Measurements from ENCODE around the gene TTC4.

TTC4 gene, protein sequence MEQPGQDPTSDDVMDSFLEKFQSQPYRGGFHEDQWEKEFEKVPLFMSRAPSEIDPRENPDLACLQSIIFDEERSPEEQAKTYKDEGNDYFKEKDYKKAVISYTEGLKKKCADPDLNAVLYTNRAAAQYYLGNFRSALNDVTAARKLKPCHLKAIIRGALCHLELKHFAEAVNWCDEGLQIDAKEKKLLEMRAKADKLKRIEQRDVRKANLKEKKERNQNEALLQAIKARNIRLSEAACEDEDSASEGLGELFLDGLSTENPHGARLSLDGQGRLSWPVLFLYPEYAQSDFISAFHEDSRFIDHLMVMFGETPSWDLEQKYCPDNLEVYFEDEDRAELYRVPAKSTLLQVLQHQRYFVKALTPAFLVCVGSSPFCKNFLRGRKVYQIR

DNA sequence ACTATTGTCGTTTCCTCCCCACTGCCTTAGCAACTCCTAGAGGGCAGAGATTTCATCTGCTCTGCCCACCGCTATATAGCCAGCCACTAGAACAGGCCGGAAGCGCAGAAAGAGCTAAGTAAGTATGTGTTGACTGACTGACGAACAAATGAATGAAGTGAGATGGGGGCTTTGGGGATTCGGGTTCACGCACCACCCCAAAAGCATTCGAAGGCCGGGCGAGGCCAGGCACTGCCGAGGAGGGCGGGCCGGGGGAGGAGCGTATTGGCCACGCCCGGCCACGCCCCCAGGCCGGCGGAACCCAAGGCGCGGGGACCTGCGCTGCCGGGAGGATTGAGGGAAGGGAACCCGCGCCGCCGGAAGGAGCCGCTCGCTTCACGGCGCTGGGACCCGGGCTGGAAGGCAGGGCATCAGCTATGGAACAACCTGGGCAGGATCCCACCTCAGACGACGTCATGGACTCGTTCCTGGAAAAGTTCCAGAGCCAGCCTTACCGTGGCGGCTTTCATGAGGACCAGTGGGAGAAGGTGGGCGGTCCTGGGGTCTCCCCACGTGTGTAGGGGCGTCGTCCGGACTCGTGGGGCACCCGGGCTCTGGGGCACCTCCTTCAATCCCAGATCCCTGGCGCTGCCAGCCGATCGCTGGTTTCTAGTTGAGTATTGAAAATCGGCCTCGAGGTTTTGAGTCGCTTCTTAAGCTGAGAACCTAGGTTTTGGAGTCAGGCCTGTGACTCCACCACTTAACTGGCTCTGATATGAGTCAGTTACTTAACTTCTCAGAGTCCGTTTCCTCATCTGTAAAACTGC is at the start of gene TTC4:
Gene TTC4, plus strand, starts transcription at position 369 of the 806 bp plus-strand sequence. Its CDS starts 48 bp downstream, at position 417.
- peak; percentile 90 for DNase-seq (ENCODE audit: low spot score)

DNA sequence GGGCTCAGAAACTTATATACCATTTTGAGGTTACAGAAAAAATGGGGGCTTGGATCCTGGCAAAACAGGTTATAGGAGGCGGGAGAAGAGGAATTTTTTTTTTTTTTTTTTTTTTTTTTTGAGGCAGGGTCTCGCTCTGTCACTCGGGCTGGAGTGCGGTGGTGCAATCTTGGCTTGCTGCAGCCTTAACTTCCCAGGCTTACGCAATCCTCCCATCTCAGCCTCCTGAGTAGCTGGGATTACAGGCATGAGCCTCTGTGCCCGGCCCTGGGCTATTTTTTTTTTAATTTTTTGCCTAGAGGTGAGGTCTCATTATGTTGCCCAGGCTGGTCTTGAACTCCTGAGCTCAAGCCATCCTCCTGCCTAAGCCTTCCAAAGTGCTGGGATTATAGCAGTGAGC is 49.3 kb upstream of the TTC4 start:
- no peak for DNase-seq (ENCODE audit: low spot score)

DNA sequence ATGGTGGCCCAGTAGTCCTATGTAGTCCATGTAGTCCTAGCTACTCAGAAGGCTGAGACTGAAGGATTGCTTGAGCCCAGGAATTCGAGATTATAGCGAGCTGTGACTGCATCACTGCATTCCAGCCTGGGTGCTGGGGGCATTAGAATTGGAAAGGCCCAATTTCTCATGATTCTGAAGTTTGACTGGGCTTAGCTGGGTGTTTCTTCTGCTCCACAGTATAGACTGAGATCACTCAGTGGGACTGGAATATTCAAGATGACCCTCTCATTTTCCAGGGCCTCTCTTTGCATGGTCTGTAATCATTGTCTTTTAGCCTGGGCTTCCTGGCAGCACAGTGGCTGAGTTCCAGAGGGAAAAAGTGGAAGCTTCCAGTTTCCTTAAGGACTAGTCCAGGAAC is 47.9 kb upstream of the TTC4 start:
- DNase-seq (ENCODE audit: low spot score): no peak

DNA sequence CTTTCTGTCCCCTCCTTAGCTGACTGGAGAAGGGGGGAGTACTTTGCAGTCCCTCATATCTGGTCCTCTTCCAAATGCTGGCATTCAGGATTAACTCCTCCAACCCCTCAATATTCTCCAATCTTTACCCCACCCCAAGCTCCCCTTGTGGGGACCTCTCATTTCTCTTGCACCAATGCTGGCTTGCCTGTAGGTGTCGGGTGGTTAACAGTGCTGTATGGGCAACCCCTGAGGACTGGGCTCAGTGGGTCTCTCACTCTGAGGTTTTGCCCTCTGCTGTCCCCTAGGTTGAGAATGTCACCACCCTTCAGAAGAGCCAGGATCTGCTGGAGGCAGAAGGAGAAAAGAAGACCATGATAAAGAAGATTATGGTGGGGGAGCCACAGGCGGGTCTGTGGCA is 47.1 kb upstream of the TTC4 start:
- DNase-seq (ENCODE audit: low spot score): no peak

DNA sequence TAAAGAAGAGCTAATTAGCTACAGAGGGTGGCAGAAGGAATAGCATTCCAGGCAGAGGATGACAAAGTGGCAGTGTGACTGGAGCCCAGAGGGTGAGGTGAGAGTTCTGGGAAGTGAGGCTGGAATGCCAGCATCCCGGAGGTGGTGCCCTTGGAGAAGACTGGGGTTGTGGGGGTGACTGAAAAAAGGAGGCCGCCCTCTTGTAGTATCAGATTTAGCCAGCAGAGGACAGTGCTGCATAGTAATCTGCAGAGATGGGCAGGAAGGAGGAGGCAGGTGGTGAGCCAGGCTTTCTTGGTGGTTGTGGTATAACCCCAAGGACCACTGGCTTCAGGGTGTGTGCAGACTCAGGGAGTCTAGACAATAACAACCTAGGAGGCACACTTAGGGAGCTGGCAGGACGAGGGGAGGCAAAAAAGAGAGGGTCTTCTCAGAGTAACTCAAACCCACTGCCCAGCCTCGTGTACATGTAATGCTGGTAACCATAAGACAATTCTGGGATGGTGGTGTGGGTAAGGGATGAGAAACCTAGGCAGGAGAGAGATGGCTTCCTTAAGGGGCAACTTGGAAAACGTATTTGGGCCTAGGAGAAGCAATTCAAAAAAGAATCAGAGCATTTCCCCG is 43.6 kb upstream of the TTC4 start:
- no peak for DNase-seq (ENCODE audit: low spot score)

DNA sequence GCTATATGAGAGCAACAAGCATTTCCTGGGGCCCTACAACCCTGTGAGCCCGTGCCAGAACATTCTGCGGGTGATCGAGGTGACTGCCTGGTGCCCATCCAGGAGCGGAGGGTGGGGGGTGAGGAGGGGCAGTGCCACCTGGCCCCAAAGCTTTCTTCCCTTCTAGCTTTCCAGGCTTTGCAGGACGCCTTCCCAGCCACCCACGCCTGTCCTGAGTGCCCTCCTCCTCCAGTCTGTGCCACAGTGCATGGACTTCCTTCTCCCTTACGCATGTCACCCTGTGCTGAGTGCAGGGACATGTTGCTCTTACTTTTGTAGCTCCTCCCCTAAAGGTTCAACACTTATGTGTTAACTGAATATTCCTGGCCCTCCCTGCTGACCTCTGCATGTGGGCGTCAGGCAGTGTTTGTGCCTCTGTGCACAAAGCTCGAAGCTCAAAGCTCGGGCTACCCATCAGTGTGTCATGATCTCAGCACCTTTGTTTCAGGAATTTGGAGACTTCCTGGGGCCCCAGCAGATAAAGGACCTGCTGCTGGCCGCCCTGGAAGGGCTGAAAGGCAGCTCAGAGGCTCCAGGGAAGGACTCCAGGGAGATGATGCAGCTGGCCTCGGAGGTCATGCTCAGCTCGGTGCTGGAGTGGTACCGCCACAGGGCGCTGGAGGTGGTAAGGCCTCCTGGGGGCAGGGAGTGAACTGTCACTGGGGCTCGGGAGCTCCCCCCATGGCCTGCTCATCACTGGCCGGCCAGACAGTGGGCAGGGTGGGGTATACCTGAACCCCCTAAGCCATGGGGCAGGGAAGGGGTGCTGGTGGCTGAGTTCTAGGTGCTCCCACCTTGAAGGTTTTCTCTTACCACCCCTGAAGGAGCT is 36.7 kb upstream of the TTC4 start:
- no peak for DNase-seq (ENCODE audit: low spot score)

DNA sequence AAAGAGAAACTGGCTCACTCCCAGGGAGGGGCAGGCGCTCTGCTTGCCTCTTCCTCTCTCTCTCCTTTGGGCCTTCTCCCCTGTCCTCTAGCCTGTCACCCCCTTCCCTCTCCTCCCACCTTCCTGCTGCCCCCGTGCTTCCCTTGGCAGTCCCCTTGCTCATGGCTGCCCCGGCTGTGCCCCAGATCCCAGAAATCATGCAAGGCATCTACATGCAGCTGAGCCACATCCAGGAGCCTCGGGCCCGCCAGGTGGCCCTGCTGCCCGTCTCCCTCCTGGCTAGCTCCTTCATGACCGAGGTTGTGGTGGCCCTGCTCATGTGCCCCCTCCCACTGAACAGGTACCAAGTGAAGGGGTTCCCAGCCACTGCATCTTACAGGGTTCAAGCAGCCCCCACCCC is 36.0 kb upstream of the TTC4 start:
- no peak for DNase-seq (ENCODE audit: low spot score)

DNA sequence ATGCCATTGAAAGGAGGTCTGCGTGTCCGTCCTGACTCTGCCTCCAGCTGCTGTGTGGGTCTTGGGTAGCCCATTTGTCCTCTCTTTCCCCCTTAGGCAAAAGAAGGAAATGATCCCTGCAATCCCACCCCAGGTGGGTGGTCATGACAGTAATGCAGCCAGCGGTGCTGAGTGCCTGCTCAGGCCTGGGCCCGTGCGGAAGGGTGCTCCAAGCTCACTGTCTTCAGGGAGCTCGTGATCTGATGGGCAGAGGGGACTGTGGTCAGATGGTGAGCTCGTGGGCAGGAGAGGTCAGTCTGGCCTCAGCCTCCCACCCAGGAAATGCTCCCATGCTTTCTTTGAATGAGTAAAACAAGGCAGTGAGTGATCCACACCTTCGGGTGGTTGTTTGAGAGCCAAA is 35.3 kb upstream of the TTC4 start:
- DNase-seq (ENCODE audit: low spot score): no peak

DNA sequence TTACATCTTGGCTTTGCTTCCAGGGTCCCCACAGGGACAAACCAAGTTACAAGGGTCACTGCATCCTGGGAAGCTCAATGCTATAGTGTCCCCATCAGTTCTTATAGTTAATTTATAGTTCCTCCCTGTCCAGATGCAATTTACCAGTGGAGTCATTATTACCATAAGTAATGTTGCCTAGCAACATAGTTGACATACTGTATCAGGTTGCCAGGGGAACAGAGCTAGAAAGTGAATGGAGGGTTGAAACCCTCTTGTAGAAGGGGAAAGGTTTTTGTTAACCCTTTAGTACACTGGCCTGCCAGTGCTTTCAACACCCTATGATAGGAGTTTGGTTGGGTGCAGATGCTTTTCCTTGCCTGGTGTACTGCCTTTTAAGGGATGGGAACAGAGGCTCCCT is 34.3 kb upstream of the TTC4 start:
- no peak for DNase-seq (ENCODE audit: low spot score)

DNA sequence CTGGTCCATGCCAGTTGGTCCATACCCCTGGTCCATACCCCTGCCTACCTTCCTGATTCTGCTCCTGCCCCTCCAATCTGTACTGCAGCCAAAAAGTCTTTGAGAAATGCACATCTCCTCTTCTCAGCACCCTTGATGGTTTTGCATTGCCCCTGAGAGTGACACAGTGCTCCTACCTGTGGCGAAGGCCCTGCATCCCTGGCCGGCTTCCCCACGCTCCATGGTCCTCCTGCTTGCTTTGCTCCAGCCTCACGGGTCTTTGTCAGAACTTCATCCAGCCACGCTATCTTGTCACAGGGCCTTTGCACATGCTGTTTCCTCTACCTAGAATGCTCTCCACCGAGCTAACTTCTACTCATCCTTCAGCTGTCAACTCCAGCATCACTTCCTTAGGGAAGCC is 32.2 kb upstream of the TTC4 start:
- no peak for DNase-seq (ENCODE audit: low spot score)

DNA sequence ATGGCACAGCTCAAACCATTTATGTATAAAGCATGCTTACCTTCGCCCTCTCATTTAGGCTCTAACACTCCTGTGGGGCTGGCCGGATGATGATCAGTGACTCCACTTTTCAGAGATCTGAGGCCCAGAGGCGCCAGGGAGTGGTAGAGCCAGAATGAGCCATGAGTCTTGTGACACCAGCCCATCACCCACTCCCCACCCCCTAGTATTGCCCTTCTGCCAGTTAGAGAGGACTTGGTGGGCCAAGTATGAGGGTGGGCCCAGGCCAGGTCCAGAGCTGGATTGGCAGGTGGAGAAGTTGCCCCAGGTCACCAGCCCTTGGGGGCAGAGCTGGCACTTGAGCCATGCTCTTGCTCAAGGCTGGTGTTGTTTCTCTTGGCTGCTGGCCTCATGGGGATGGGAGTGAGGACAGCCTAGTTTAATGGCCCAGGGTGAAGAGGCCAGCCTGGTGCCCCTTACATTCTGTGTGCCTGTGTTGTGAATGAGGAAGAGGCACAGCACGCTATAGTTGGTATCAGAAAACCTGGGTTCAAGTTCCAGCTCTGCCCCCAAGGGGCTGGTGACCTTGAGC is 30.2 kb upstream of the TTC4 start:
- DNase-seq (ENCODE audit: low spot score): no peak

DNA sequence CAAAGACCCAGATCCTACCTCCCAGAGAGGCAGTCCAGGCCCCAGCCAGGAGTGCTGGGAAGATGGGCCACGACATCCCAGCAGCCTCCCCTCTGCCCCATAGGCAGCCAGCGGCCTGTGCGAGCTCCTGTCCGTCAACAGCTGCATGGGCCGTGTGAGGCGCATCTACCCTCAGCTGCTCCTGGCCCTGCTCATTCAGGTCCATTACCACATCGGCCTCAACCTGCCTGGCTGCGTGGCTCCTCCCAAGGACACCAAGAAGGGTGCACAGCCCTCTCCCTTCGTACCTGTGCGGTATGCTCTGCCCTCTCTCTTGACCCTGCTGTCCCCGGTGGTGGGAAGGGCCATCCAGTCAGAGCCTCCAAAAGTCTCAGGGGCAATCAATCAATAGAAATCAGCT is 29.5 kb upstream of the TTC4 start:
- DNase-seq (ENCODE audit: low spot score): no peak

DNA sequence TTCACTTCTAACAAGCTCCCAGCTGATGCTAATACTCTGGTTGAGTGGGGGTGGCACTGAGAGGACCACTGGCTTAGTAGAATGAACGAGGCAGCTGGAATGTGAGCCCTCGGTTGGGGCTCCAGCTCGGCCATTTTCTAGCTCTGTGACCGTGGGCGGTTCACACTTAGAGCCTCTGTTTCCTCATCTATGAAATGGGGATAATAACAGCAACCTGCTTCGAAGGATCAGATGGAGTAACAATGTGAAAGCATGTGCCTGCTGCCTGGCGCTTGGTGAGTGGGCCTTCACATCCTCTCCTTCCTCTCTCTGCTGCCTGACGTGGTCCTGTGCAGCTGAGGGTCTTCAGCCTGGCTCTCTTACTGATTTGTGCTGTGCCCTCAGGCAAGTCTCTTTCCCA is 20.9 kb upstream of the TTC4 start:
- no peak for DNase-seq (ENCODE audit: low spot score)

DNA sequence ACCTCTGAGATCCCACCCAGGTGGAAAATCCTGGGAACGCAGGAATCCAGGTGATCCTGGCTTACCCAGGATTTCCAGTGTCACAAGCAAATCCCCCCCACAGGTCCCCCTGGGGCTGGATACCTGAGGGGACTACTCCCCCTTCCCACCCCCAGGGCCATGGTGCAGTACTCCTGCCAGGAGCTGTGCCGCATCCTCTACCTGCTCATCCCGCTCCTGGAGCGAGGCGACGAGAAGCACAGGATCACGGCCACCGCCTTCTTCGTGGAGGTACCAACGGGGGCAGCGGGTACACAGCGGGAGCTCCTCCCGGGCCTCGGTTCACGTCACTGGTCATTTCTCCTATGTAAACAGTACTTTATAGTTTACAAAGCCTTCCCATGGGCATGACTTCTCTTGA is 20.4 kb upstream of the TTC4 start:
- no peak for DNase-seq (ENCODE audit: low spot score)

DNA sequence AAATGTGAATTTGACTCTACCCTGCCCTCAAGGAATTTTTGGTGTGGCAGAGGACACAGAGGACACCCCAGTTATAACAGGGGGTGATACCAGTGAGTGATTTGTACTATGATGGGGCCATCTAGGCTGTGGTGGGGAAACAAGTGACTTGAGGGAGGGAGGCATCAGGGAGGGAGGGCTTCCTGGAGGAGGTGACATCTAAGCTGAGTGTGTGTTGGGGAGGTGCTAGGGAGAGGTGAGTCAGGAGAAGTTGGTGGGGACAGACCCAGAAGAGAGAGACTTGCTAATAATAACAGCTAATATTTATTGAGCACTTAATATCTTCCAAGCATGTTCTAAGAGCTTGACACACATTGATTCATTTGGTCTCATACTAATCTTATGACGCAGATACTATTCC is 19.9 kb upstream of the TTC4 start:
- no peak for DNase-seq (ENCODE audit: low spot score)

DNA sequence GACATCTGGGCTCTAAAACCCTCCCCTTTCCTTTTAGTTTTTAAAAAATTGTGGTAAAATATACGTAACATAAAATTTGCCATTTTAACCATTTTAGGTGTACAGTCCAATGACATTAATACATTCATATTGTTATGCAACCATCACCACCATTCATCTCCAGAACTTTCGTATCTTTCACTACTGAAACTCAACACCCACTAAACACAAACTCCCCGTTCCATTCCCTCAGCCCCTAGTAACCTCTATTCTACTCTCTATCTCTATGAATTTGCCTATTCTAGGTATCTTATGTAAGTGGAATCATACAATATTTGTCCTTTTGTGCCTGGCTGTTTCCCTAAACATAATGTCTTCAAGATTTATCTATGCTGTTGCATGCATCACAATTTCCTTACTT is 19.4 kb upstream of the TTC4 start:
- DNase-seq (ENCODE audit: low spot score): no peak

DNA sequence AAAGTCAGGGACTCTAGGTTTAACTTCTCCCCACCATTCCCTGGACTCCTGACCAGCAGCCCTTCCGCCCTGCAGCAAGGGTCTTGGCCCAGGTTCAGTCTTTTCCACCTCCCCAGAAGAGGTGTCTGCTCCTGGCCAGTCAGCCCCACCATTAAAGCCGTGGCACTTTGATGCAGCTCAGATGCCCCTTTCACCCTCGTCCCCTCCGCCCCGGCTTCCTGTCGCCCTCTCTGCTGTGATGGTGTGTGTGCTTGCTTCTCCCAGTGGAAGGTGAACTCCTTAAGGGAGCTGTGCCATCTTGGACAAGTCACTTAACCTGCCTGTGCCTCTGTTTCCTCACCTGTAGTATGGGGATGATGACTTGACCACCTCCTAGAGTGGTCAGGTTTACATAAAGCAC is 17.8 kb upstream of the TTC4 start:
- no peak for DNase-seq (ENCODE audit: low spot score)

DNA sequence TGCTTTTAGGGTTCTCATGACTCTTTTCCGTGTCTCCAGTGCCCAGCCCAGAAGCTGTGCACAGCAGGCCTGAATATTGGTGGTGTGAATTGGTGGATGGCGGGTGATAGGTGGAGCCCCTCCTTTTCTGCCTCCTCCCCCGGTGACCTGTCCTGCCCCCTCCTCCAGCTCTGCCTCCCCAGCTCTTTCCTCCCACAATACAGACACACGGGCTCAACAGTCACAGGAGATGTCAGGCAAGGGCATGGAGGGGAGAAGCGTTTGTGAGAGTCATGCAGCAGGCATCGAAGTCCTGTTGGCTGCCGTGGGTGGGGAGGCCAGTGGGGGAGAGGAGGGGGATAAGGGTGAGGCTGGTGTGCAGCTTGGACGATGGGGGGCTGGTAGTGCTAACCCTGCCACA is 17.3 kb upstream of the TTC4 start:
- no peak for DNase-seq (ENCODE audit: low spot score)

DNA sequence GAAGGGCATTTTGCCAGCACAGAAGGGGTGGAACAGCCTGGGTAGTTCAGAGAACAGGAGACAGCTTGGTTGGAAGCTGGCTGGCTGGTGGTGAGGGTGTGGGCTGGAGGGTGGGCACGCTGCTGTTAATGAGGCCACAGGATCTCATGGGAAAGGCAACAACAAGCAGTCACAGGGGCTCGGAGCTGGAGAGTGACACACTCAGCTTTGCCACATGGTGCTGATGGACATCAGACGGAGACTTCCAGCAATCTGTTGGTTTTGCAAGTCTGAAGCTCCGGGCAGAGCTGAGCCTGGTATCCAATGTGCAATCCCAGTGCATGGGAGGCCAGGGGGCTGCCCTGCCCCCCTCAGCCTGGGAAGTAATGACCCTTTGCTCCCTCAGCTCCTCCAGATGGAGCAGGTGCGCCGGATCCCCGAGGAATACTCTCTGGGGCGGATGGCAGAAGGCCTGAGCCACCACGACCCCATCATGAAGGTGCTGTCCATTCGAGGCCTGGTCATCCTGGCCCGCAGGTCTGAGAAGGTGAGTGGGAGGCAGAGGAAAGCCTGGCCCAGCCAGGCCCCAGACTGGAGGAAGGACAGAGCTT is 15.6 kb upstream of the TTC4 start:
- no peak for DNase-seq (ENCODE audit: low spot score)

DNA sequence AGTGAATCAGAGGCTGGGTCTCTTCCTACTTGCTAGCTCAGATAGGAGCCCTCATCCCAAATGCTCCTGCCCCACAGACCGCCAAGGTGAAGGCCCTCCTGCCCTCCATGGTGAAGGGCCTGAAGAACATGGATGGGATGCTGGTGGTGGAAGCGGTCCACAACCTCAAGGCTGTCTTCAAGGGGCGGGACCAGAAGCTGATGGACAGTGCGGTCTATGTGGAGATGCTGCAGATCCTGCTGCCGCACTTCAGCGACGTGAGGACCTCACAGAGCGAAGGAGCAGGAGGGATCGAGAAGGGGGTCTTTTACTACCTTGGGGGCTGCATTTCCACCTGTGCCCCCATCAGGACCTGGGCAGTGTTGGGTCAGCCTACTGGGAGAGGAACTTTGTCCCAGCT is 14.6 kb upstream of the TTC4 start:
- DNase-seq (ENCODE audit: low spot score): no peak

DNA sequence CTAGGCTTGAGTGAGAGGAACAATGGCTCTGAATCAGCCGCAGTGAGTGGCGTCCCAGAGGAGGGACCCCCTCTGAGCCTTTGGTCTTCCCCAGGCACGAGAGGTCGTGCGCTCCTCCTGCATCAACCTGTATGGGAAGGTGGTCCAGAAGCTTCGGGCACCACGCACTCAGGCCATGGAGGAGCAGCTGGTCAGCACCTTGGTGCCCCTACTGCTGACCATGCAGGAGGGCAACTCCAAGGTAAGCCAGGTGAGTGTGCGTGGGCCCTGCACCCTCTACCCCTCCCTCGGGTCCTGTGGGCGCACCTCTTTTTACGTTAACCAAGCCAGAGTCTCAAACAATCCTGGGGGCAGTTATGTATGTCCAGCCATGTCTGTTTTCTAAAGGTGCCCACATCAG is 13.7 kb upstream of the TTC4 start:
- no peak for DNase-seq (ENCODE audit: low spot score)

Measured in left forelimb (tissue), 1 donor.